Uterus (tissue), 4 donors: ENCODE results near the gene VWA8. TPM values are rescaled to one million over a fixed set of nuclear protein-coding genes. Genes with fewer than 3 reads are reported as not detected.

Source experiments
- DNase-seq, 2 donors: peaks; one replicate each; pipeline ENCODE4 v3.0.0-alpha.2; 2019 to 2020
- H3K27ac ChIP-seq, 2 donors: fragments of 200-600 bp; sonication (generic); 1 replicate in 1 of 2; 2 replicates in 1 of 2; pipeline ENCODE4 v1.5.1; 2016 to 2018
- H3K27me3 ChIP-seq, 2 donors: fragments of 200-600 bp; sonication (generic); one replicate each; pipeline ENCODE4 v1.5.1; 2018 to 2019; ENCODE audit warnings: control low read depth in 1 of 2
- H3K36me3 ChIP-seq, 2 donors: fragments of 200-600 bp; sonication (generic); one replicate each; pipeline ENCODE4 v1.5.1; 2019; ENCODE audit warnings: control low read depth in 1 of 2
- H3K4me1 ChIP-seq, 2 donors: fragments of 200-600 bp; sonication (generic); one replicate each; pipeline ENCODE4 v1.5.1; 2018 to 2019; ENCODE audit warnings: control low read depth in 1 of 2
- H3K4me3 ChIP-seq, 2 donors: fragments of 200-600 bp; sonication (generic); 1 replicate in 1 of 2; 2 replicates in 1 of 2; pipeline ENCODE4 v1.5.1; 2018 to 2019; ENCODE audit warnings: mild to moderate bottlenecking in 1 of 2
- H3K9me3 ChIP-seq, 2 donors: fragments of 200-600 bp; sonication (generic); one replicate each; pipeline ENCODE4 v1.5.1; 2019; ENCODE audit warnings: control low read depth in 1 of 2
- POLR2A ChIP-seq, 2 donors: fragments of 450-650 bp; IDR thresholded peaks; one replicate each; pipeline ENCODE4 v1.6.1; 2016; ENCODE audit warnings: antibody characterized with exemption in 2 of 2, mild to moderate bottlenecking in 1 of 2, moderate library complexity in 1 of 2
- intact Hi-C: fragments of 100-400 bp; cut with DNase I; formaldehyde crosslinking; loops from one replicate; pipeline ENCODE4 v1.15.1; 2023; ENCODE audit warnings: low total_unique reads
- total RNA-seq, 4 donors: library from RNA; depleted of rRNA in 3 of 4; stranded (reverse); fragments of >200 nt in 3 of 4; gene quantifications; one replicate each; pipeline versions ENCODE4 v1.1.0 to v1.2.4, GENCODE V29; 2014 to 2023
- TF ChIP-seq, protein P1 (sequence below), 4 experiments: fragments of 200-600 bp in 2 of 4; fragments of 450-650 bp in 2 of 4; sonication (generic) in 2 of 4; IDR thresholded peaks; one replicate each; pipeline ENCODE4 v1.5.1; 2016 to 2019; ENCODE audit warnings: antibody characterized with exemption in 4 of 4, mild to moderate bottlenecking in 2 of 4, moderate library complexity in 1 of 4
- donor health status: DM: yes; HTN: yes; CAD: no.

The VWA8 gene
- total RNA-seq, 4 donors from 2014 or later = 25.6 to 59.7 (median 37.5) TPM

DNA sequence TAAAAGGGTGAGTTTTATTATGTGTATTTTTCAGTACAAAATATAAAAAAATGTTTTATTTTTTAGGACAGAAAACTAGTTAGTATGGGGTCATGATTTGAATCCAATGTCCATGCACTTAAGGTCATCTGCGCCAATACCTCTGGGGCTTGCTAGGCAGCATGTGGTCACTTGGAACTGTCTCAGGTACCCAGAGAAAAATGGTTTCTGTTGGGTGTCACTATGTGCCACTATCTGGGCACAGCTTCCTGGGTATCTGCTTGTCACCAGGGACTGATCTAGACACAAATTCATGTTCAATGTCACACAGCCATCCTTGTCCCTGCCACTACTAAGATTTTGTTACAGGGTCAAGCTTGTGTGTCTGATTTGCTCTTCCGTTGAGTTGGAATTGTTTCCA is 403.2 kb downstream of the VWA8 start:
- H3K27me3 ChIP-seq = no peaks in the 10 kb centered on the region
- no peak for DNase-seq
- intact Hi-C loops = no loop called here
- H3K27ac ChIP-seq = no peak overlapping the region
- no peaks in the 10 kb centered on the region for H3K36me3 ChIP-seq
- no peak overlapping the region for H3K4me3 ChIP-seq
- H3K4me1 ChIP-seq = no peaks in the 10 kb centered on the region
- no peaks in the 10 kb centered on the region for H3K9me3 ChIP-seq
- TF ChIP-seq, protein P1, sequence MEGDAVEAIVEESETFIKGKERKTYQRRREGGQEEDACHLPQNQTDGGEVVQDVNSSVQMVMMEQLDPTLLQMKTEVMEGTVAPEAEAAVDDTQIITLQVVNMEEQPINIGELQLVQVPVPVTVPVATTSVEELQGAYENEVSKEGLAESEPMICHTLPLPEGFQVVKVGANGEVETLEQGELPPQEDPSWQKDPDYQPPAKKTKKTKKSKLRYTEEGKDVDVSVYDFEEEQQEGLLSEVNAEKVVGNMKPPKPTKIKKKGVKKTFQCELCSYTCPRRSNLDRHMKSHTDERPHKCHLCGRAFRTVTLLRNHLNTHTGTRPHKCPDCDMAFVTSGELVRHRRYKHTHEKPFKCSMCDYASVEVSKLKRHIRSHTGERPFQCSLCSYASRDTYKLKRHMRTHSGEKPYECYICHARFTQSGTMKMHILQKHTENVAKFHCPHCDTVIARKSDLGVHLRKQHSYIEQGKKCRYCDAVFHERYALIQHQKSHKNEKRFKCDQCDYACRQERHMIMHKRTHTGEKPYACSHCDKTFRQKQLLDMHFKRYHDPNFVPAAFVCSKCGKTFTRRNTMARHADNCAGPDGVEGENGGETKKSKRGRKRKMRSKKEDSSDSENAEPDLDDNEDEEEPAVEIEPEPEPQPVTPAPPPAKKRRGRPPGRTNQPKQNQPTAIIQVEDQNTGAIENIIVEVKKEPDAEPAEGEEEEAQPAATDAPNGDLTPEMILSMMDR (IDR thresholded peaks at IDR 0.05) = no peak
- no peak for TF ChIP-seq POLR2A (IDR thresholded peaks at IDR 0.05)

DNA sequence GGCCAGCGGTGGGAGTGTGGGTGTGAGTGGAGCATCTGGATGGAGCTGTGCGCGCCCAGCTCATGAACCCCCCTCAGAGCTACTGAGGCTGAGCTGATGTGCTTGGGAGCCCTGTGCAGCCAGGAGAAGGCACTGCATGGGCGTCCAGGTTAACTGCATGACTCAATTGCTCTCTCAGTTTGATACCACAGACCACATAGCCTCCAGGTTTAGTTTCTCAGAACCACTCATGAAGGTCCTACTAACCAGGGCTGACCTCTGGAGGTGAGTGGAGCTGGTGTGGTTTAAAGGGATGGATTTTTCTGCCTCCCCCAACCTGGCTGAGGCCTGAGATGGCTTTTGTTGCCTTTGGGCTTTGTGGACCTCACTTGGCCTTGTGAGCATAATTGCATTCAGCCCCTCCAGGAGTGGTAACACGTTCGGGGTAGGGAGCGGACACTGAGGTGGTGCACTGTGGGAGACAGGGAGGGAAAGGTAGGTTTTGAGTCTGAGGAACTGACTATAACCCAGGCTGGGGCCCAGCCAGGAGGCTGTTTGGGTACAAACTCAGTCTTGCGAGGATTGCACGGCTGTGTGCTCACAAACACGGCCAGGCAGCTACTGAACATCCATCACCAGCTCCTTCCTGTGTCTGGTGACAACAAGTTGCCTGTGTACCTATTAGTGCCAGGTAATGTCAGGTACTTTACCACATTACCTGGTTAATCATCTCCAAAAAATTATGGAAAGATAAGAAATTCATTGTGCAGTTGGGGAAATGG is 406.1 kb downstream of the VWA8 start:
- Histone ChIP-seq H3K27me3 (no peaks in the 10 kb centered on the region), H3K36me3 (no peaks in the 10 kb centered on the region), H3K4me1 (no peaks in the 10 kb centered on the region), H3K9me3 (no peaks in the 10 kb centered on the region), H3K27ac (no peak overlapping the region), H3K4me3 (no peak overlapping the region)
- intact Hi-C loops = no loop called here
- no peak for DNase-seq
- TF ChIP-seq, protein P1 (IDR thresholded peaks at IDR 0.05) = no peak
- TF ChIP-seq POLR2A (IDR thresholded peaks at IDR 0.05) = no peak

DNA sequence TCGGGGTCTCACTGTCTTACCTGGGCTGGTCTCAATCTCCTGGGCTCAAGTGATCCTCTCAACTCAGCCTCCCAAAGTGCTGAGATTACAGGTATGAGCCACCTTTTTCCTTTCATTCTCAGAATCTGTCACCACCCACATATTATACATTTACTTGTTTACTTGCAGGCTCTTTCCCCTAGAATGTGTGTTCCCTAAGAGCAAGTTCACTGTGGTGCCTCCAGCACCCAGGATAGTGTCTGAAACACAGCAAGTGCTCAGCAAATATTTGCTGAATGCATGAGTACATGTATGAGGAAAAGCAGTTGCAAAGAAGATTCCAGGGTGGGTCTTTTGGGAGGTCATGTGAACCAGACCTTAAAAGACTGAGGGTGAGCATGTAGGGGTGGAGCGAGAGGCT is 406.7 kb downstream of the VWA8 start:
- TF ChIP-seq, protein P1 (IDR thresholded peaks at IDR 0.05) = no peak
- TF ChIP-seq POLR2A (IDR thresholded peaks at IDR 0.05) = no peak
- no peaks in the 10 kb centered on the region for H3K36me3 ChIP-seq
- DNase-seq = no peak
- H3K4me1 ChIP-seq = no peaks in the 10 kb centered on the region
- intact Hi-C loops = no loop called here
- H3K9me3 ChIP-seq = no peaks in the 10 kb centered on the region
- H3K27me3 ChIP-seq = no peaks in the 10 kb centered on the region
- no peak overlapping the region for H3K27ac ChIP-seq
- no peak overlapping the region for H3K4me3 ChIP-seq

DNA sequence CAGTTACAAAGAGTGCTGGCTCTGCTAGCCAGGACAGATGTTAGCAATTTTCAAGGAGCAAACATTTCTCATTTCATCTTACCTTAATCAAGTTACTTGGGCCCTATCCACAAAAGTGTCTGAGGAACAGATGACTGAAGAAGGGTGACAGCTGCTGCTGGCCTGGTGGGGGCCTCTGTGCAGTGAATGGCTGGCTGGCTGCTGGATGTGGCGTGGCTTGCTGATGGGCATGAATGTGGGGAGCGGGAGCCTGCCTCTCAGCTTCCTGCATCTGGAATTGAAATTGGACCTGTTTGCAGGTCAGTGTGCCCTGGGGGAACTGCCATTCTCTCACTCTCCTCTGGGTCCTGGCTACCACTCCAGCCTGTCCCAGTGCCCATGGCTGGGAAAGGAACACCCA is 408.9 kb downstream of the VWA8 start:
- no peaks in the 10 kb centered on the region for H3K4me1 ChIP-seq
- TF ChIP-seq, protein P1 (IDR thresholded peaks at IDR 0.05) = no peak
- no peak for TF ChIP-seq POLR2A (IDR thresholded peaks at IDR 0.05)
- no peaks in the 10 kb centered on the region for H3K27me3 ChIP-seq
- no peaks in the 10 kb centered on the region for H3K9me3 ChIP-seq
- H3K36me3 ChIP-seq = no peaks in the 10 kb centered on the region
- intact Hi-C loops = no loop called here
- H3K27ac ChIP-seq = no peak overlapping the region
- DNase-seq = no peak
- no peak overlapping the region for H3K4me3 ChIP-seq

DNA sequence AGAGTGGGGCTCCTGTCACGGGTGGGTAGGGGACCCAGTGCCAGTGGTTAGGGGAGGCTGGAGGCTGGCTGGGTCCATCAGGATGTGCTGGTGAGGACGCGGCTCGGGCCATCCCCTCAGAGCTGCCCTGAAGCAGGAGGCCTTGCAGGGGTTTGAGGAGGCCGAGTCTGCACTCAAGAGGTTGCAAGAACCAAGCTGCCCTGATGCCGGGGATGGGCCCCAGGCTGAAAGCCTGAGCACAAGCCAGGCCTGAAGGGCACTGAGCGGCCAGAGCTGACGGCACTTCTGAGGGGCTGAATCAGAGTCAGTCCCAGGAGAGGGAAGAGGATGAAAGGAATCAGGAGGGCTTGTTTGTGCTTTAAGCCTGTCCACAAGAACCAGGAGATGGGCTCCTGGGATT is 410.6 kb downstream of the VWA8 start:
- no peaks in the 10 kb centered on the region for H3K9me3 ChIP-seq
- no peak for DNase-seq
- no peaks in the 10 kb centered on the region for H3K36me3 ChIP-seq
- H3K4me1 ChIP-seq = no peaks in the 10 kb centered on the region
- no peaks in the 10 kb centered on the region for H3K27me3 ChIP-seq
- H3K27ac ChIP-seq = no peak overlapping the region
- TF ChIP-seq, protein P1 (IDR thresholded peaks at IDR 0.05) = no peak
- no peak for TF ChIP-seq POLR2A (IDR thresholded peaks at IDR 0.05)
- intact Hi-C loops = no loop called here
- no peak overlapping the region for H3K4me3 ChIP-seq
